AG04450 (cell line): ENCODE results near the gene CCNY. TPM values are rescaled to one million over a fixed set of nuclear protein-coding genes. Genes with fewer than 3 reads are reported as not detected.

Experiments
- CTCF ChIA-PET: fragments of 300-600, 350-600 bp; formaldehyde crosslinking; extraction: SDS; loops from one replicate; lab custom pipeline; 2022; ENCODE audit warnings: antibody characterized with exemption, inconsistent platforms; lab: Charles Lee
- POLR2A ChIA-PET: fragments of 350-600 bp; formaldehyde crosslinking; extraction: SDS; loops from one replicate; lab custom pipeline; 2021; ENCODE audit warnings: antibody characterized with exemption, inconsistent platforms; lab: Yijun Ruan, JAX
- DNase-seq: peaks from one replicate; pipeline ENCODE4 v3.0.0-alpha.2; 2011; ENCODE audit warnings: low read depth, low spot score
- H3K27ac ChIP-seq: one replicate; pipeline ENCODE4 v1.5.1; 2012; ENCODE audit warnings: low read depth, low read length, control low read depth
- H3K27me3 ChIP-seq: one replicate; pipeline ENCODE4 v1.6.0; 2012; ENCODE audit warnings: low read length; ENCODE audit not compliant: control insufficient read depth, insufficient read depth
- H3K4me3 ChIP-seq: 2 replicates; pipeline ENCODE4 v1.5.1; 2011; ENCODE audit warnings: mild to moderate bottlenecking, low read depth, low read length, control low read depth
- H3K9me3 ChIP-seq: 2 replicates; pipeline ENCODE4 v1.5.1; 2012; ENCODE audit warnings: low read length; ENCODE audit not compliant: control insufficient read depth, insufficient read depth
- CTCF ChIP-seq: IDR thresholded peaks from 2 replicates; pipeline ENCODE4 v1.5.1; 2011; ENCODE audit warnings: low read depth, low read length, control low read depth, inconsistent platforms
- polyA plus RNA-seq: library from polyadenylated mRNA; depleted of rRNA; stranded (reverse); fragments of >200 nt; gene quantifications from 2 replicates; pipeline ENCODE4 v1.2.3, GENCODE V29; 2011

The CCNY gene
- polyA plus RNA-seq, 1 experiment: 90.2 TPM

GRCh38 chr10:35348609-35349388 is 12.5 kb downstream of the CCNY start:
- no peak overlapping the region for H3K27ac ChIP-seq
- H3K27me3 ChIP-seq: no peaks in the 10 kb centered on the region
- no peak for TF ChIP-seq CTCF
- ChIA-PET CTCF (interaction anchor here (0.5 kb wide), 1 partner anchor 27 kb away, joined by 4 read pairs; no protein-coding TSS in a partner anchor), POLR2A (interaction anchor here (0.6 to 0.7 kb wide), 2 partner anchors 64 to 348 kb away, joined by 3 to 6 read pairs; no protein-coding TSS in a partner anchor)
- no peak for DNase-seq
- H3K4me3 ChIP-seq: no peak overlapping the region
- no peaks in the 10 kb centered on the region for H3K9me3 ChIP-seq

- no peak for TF ChIP-seq CTCF
- H3K27ac ChIP-seq: no peak overlapping the region
- POLR2A ChIA-PET: interaction anchor here (0.6 kb wide), 1 partner anchor 63 kb away, joined by 6 read pairs; no protein-coding TSS in a partner anchor
- no peak overlapping the region for H3K4me3 ChIP-seq
- H3K9me3 ChIP-seq: no peaks in the 10 kb centered on the region
- no peak for DNase-seq
- CTCF ChIA-PET: interaction anchor here (0.5 to 1.5 kb wide), 2 partner anchors 26 to 223 kb away, joined by 3 to 4 read pairs; no protein-coding TSS in a partner anchor
- no peaks in the 10 kb centered on the region for H3K27me3 ChIP-seq
Measured at GRCh38 chr10:35349389-35349915, 13.1 kb downstream of the CCNY start.

GRCh38 chr10:35351021-35351420 is 14.7 kb downstream of the CCNY start:
- ChIA-PET CTCF (interaction anchor here (1.1 to 1.5 kb wide), 3 partner anchors 10 to 225 kb away, joined by 3 read pairs; no protein-coding TSS in a partner anchor), POLR2A (interaction anchor here (0.7 kb wide), 1 partner anchor 62 kb away, joined by 3 read pairs; no protein-coding TSS in a partner anchor)
- no peaks in the 10 kb centered on the region for H3K9me3 ChIP-seq
- no peak overlapping the region for H3K4me3 ChIP-seq
- no peak for TF ChIP-seq CTCF
- no peak overlapping the region for H3K27ac ChIP-seq
- H3K27me3 ChIP-seq: no peaks in the 10 kb centered on the region
- no peak for DNase-seq

DNA sequence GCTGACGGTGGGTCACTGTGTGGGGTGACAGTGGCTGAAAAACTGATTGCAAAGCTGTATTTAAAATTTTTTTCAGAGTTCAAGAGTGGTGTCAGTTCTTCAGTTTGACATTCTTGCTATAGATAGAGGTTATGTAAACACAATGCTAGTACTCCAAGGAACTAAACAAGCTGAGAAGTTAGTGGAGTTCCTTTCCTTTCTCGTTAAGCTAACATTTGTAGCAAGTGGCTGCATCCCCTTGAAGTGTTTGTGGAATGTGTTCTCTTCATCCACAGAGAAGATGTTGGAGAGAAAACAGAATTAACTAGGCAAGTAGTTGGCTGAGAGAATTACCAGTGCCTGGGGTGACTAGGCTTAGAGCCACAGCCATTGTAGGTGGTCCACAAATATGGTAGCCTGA is 15.8 kb downstream of the CCNY start:
- CTCF ChIA-PET: interaction anchor here (1.2 kb wide), 1 partner anchor 113 kb away, joined by 3 read pairs; no protein-coding TSS in a partner anchor
- no peaks in the 10 kb centered on the region for H3K9me3 ChIP-seq
- TF ChIP-seq CTCF: no peak
- H3K4me3 ChIP-seq: no peak overlapping the region
- no peak for DNase-seq
- no peaks in the 10 kb centered on the region for H3K27me3 ChIP-seq
- H3K27ac ChIP-seq: no peak overlapping the region
- POLR2A ChIA-PET: no interaction called here

- ChIA-PET POLR2A (no interaction called here), CTCF (interaction anchor here (0.5 kb wide), 1 partner anchor 112 kb away, joined by 4 read pairs; no protein-coding TSS in a partner anchor)
- no peaks in the 10 kb centered on the region for H3K9me3 ChIP-seq
- H3K27ac ChIP-seq: no peak overlapping the region
- no peak for DNase-seq
- no peak for TF ChIP-seq CTCF
- H3K4me3 ChIP-seq: no peak overlapping the region
- no peaks in the 10 kb centered on the region for H3K27me3 ChIP-seq
Measured at GRCh38 chr10:35352512-35352911, 16.2 kb downstream of the CCNY start.
